Breast epithelium (tissue), 4 donors: Measurements from ENCODE around the gene PMEPA1. TPM values are rescaled to one million over a fixed set of nuclear protein-coding genes. Genes with fewer than 3 reads are reported as not detected.
A peak's percentile ranks its signal among the peaks of the same experiment; 100 is the strongest.

Experiments used
- DNase-seq, 2 donors: peaks; one replicate each; pipeline ENCODE4 v3.0.0-alpha.2; 2019; ENCODE audit warnings: low spot score in 2 of 2
- H3K27ac ChIP-seq, 2 donors: fragments of 200-600 bp; sonication (generic) in 1 of 2; one replicate each; pipeline ENCODE4 v1.5.1; 2016 to 2019; ENCODE audit warnings: mild to moderate bottlenecking in 1 of 2
- H3K27me3 ChIP-seq, 2 donors: fragments of 200-600 bp; sonication (generic) in 1 of 2; one replicate each; pipeline versions ENCODE4 v1.5.1 to v1.6.0; 2017 to 2019; ENCODE audit warnings: control low read depth in 1 of 2, mild to moderate bottlenecking in 1 of 2
- H3K36me3 ChIP-seq: fragments of 200-600 bp; one replicate; pipeline ENCODE4 v1.5.1; 2019
- H3K4me1 ChIP-seq, 2 donors: fragments of 200-600 bp; sonication (generic); one replicate each; pipeline ENCODE4 v1.5.1; 2016 to 2019; ENCODE audit warnings: control low read depth in 1 of 2
- H3K4me3 ChIP-seq, 3 donors: fragments of 200-600 bp; sonication (generic); 1 replicate in 2 of 3; 2 replicates in 1 of 3; pipeline ENCODE4 v1.5.1; 2016 to 2019; ENCODE audit warnings: mild to moderate bottlenecking in 3 of 3, moderate library complexity in 2 of 3
- H3K9me3 ChIP-seq, 2 donors: fragments of 200-600 bp; sonication (generic) in 1 of 2; one replicate each; pipeline ENCODE4 v1.5.1; 2016 to 2019; ENCODE audit warnings: control low read depth in 1 of 2
- CTCF ChIP-seq, 3 donors: fragments of 450-650 bp; IDR thresholded peaks; one replicate each; pipeline ENCODE4 v1.5.1; 2016 to 2017; ENCODE audit warnings: antibody characterized with exemption in 3 of 3, mild to moderate bottlenecking in 3 of 3, moderate library complexity in 3 of 3
- POLR2A ChIP-seq: fragments of 450-650 bp; IDR thresholded peaks from one replicate; pipeline ENCODE4 v1.6.1; 2016; ENCODE audit warnings: antibody characterized with exemption, mild to moderate bottlenecking, moderate library complexity
- POLR2AphosphoS5 ChIP-seq, 3 donors: sonication (generic); formaldehyde crosslinking; IDR thresholded peaks; one replicate each; pipeline ENCODE4 v1.6.1; 2017; ENCODE audit warnings: antibody characterized with exemption in 3 of 3
- intact Hi-C: fragments of 100-400 bp; cut with DNase I; formaldehyde crosslinking; loops from one replicate; pipeline ENCODE4 v1.15.1; 2023; ENCODE audit warnings: low total_unique reads
- total RNA-seq, 3 donors: library from RNA; depleted of rRNA; stranded (reverse); fragments of >200 nt; gene quantifications; one replicate each; pipeline ENCODE4 v1.1.0, GENCODE V29; 2016

Gene PMEPA1
- total RNA-seq, 3 donors from 2014 or later, result 9.2 to 13.2 (median 13.1) TPM

DNA sequence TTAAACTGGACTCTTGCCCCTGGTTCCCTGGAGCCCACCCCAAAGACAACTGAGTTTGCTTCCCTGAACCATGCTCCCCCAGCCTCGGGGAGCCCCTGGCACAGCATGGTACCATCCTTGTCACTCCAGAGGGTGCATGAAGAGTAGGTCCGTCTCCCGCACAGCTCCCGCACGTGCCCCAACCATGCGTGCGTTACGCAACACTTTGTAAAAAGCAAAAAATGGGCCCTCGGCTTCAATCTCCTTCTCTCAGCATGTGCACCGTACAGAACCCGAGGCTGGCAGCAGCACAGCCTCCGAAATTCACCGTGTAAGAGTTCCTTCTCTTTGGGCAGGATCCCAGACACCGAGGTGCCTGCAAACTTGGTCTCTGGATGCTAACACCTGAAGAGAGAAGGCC, 5.6 kb downstream of the PMEPA1 start:
- Histone ChIP-seq H3K4me3 (no peak overlapping the region), H3K27ac (peak overlapping the region in 1 of 2 donors; percentile 3), H3K36me3 (no peaks in the 10 kb centered on the region), H3K4me1 (peaks cover 0 to 8% of the 10 kb centered on the region in 2 donors), H3K9me3 (no peaks in the 10 kb centered on the region), H3K27me3 (no peaks in the 10 kb centered on the region)
- intact Hi-C loops, result no loop called here
- no peak for DNase-seq
- TF ChIP-seq POLR2A (no peak), POLR2AphosphoS5 (IDR thresholded peaks at IDR 0.05) (no peak), CTCF (IDR thresholded peaks at IDR 0.05) (no peak)

GRCh38 chr20:57703013-57703412, 6.8 kb downstream of the PMEPA1 start:
- H3K27ac ChIP-seq, result no peak overlapping the region
- H3K9me3 ChIP-seq, result no peaks in the 10 kb centered on the region
- no peak for TF ChIP-seq POLR2A
- no peak for TF ChIP-seq POLR2AphosphoS5 (IDR thresholded peaks at IDR 0.05)
- no peak for TF ChIP-seq CTCF (IDR thresholded peaks at IDR 0.05)
- H3K4me3 ChIP-seq, result no peak overlapping the region
- H3K36me3 ChIP-seq, result no peaks in the 10 kb centered on the region
- peaks cover 0 to 2% of the 10 kb centered on the region in 2 donors for H3K4me1 ChIP-seq
- intact Hi-C loops, result no loop called here
- no peak for DNase-seq
- H3K27me3 ChIP-seq, result no peaks in the 10 kb centered on the region

DNA sequence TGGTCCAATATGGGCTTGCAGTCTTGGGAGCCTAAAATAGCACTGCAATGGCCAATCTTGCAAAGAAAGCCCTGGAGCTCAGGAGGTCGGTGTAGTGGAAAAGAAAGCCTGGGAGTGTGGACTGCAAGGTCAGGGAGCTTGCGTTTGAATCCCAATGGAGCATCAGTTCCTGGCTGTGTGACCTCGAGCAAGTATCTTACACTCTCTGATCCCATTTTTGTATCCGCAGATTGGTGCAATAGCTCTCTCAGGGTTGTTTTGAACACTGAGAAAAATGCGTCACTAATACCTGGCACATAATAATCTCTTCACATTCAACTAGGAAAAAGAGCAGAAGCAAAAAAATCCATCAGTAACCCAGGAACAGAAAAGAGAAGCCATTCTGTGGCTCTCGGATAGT, 7.3 kb downstream of the PMEPA1 start:
- TF ChIP-seq CTCF (IDR thresholded peaks at IDR 0.05), result no peak
- TF ChIP-seq POLR2AphosphoS5 (IDR thresholded peaks at IDR 0.05), result no peak
- TF ChIP-seq POLR2A, result no peak
- Histone ChIP-seq H3K4me1 (no peaks in the 10 kb centered on the region), H3K9me3 (no peaks in the 10 kb centered on the region), H3K27me3 (no peaks in the 10 kb centered on the region), H3K36me3 (no peaks in the 10 kb centered on the region), H3K27ac (no peak overlapping the region), H3K4me3 (no peak overlapping the region)
- no peak for DNase-seq
- intact Hi-C loops, result no loop called here

- Histone ChIP-seq H3K27me3 (no peaks in the 10 kb centered on the region), H3K36me3 (no peaks in the 10 kb centered on the region), H3K4me1 (no peaks in the 10 kb centered on the region), H3K4me3 (no peak overlapping the region), H3K27ac (no peak overlapping the region), H3K9me3 (no peaks in the 10 kb centered on the region)
- no peak for TF ChIP-seq CTCF (IDR thresholded peaks at IDR 0.05)
- TF ChIP-seq POLR2AphosphoS5 (IDR thresholded peaks at IDR 0.05), result no peak
- TF ChIP-seq POLR2A, result no peak
- no peak for DNase-seq
- intact Hi-C loops, result no loop called here
Measured at GRCh38 chr20:57702091-57702490, 7.7 kb downstream of the PMEPA1 start.

DNA sequence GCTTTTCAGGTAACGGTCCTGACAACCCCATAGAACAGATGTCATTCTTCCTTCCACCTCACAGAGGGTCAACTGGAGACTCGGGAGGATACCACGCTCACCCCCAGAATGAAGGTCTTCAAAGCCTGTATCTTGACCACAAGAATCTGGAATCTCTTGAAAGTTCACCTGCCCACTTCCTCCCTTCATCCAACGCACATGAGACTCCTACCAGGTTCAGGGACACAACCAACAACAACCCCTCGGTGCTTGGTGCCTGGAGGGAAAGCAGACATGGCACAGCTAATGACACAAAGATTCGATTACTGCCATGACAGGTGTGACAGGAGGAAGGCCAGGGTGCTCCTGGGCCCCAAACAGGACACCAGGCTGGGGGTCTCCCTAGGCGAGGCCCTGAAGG, 8.2 kb downstream of the PMEPA1 start:
- Histone ChIP-seq H3K36me3 (no peaks in the 10 kb centered on the region), H3K4me3 (no peak overlapping the region), H3K27ac (no peak overlapping the region), H3K27me3 (no peaks in the 10 kb centered on the region), H3K9me3 (no peaks in the 10 kb centered on the region), H3K4me1 (no peaks in the 10 kb centered on the region)
- intact Hi-C loops, result no loop called here
- TF ChIP-seq POLR2AphosphoS5 (IDR thresholded peaks at IDR 0.05) (no peak), CTCF (IDR thresholded peaks at IDR 0.05) (no peak), POLR2A (no peak)
- no peak for DNase-seq
